ENCODE data around the gene MEF2C. TPM values are rescaled to one million over a fixed set of nuclear protein-coding genes. Genes with fewer than 3 reads are reported as not detected.
"Not testable (repeated sequence)": the region's sequence is repeated elsewhere in the genome, so short reads cannot be mapped to it uniquely, and the experiment has no call there.

MEF2C gene
- polyA plus RNA-seq, 5 donors = 68.8 to 99.9 (median 84.6) TPM

GRCh38 chr5:88805151-88805784 lies 77.7 kb downstream of the MEF2C start:
- DNase-seq = no peak

DNA sequence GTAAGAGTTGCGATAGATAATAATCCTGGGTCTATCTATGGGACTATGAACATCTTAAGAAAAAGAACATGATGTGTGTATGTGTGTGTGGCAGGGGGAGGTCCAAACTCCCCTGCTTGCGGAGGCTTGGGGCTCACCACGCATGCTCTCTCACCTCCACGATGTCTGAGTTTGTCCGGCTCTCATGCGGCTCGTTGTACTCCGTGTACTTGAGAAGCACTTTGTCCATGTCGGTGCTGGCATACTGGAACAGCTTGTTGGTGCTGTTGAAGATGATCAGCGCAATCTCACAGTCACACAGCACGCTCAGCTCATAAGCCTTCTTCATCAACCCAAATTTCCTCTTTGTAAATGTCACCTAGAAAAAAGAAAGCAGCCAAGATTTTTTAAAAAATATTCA lies 78.5 kb downstream of the MEF2C start:
- no peak for DNase-seq

DNA sequence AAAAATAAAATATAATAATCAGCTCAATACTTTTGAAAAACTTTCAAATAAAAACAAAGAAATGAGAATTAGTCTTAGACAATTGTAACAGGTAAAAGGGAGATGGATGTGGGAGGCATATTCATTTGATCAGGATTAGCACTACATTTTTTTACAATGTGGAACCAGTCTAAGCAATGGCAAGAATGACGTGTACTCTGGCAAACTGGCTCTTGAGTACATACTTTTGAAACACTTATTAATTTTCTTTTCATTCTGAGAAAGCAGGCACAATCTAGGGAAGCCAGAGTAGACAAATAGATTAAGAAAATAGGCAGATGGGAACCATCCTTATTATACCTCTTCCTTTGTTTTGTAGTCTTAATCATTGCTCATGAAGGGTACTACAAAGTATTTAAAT lies 79.7 kb downstream of the MEF2C start:
- no peak for DNase-seq

- DNase-seq = no peak
Observed at GRCh38 chr5:88799938-88800535, 82.9 kb downstream of the MEF2C start.

DNA sequence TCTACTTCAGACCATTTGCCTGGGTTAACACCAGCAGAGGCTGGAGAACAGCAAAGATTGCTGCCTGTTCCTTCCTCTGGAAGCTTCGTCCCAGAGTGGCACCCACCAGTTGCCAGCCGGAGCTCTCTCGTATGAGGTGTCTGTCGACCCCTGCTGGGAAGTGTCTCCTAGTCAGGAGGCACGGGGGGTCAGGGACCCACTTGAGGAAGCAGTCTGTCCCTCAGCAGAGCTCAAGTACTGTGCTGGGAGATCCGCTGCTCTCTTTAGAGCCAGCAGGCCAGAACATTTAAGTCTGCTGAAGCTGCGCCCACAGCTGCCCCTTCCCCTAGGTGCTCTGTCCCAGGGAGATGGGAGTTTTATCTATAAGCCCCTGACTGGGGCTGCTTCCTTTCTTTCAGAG lies 84.1 kb downstream of the MEF2C start:
- not testable (repeated sequence) for DNase-seq

GRCh38 chr5:88793797-88794196 lies 89.2 kb downstream of the MEF2C start:
- DNase-seq = not testable (repeated sequence)

DNA sequence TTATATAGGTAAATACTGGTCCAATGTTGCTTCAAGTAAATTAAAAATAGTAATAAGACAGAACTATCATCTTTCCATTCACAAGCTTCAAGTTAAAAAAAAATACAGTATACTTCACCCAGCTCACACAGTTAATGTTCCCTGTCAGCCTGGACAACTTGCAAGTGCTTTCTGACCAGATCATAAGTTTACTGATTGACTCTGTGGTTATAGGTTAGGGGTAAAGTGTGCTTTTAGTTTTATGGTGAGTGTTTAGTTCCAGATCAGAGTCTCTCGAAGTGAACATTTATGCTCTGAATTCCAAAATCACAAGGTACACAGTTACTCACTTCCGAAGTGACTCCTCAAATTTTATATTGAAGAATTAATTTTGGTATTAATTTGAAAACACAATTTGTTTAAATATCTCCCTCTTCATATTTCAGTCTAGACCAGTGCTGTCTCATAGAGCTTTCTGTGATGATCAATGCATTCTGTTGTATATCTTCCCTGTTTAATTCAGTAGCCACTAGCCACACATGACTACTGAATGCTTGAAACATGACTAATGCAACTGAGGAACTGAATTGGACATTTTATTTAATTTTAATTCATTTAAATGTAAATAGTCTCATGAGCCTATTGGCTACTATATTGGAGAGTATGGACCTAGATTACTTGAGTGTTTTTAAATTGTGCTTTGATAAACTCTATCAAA lies 90.7 kb downstream of the MEF2C start:
- no peak for DNase-seq

- DNase-seq = no peak
Observed at GRCh38 chr5:88787856-88788255, 95.1 kb downstream of the MEF2C start.

DNA sequence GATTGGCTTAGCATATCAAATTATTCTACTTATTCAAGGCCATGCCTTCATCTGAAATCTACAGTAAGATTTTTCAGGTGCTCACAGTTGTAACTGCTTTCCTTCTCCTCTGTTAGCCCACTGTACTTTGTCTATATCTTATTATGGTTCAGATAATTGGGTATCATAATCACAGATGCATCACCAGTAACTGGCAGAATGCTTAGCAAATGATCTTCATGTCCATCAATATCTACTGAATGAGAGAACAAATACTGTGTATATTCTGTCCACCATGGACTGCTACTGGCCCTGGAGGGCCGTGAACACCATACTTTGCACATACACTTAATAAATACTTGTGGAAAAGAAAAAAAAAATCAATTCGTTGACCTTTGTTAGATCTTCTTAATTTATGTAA lies 96.2 kb downstream of the MEF2C start:
- DNase-seq = no peak

- DNase-seq = peak; percentile 78 to 83
Observed at GRCh38 chr5:88785746-88786565, 97.0 kb downstream of the MEF2C start.

- no peak for DNase-seq
Observed at GRCh38 chr5:88782571-88782970, 100.4 kb downstream of the MEF2C start.

DNA sequence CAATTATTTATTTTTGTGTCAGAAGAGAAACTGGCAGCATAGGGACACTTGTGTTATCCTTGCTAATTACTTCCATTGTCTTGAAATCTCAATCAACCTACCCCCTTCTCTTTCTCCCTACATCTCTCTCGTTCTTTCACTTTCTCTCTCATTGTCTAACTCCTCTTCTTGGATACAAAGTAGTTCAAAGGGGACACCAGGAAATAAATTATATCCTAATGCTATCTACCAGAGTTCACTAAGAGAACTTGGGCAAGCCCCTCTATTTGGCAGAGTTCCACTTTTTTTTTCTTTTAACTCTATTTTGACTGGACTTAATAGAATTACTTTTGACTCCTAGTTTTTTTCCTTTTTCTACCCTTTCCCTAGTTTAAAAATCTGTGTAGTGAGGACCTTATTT lies 102.2 kb downstream of the MEF2C start:
- DNase-seq = no peak

GRCh38 chr5:88778736-88779135 lies 104.2 kb downstream of the MEF2C start:
- no peak for DNase-seq

- no peak for DNase-seq
Observed at GRCh38 chr5:88776692-88777091, 106.3 kb downstream of the MEF2C start.

DNA sequence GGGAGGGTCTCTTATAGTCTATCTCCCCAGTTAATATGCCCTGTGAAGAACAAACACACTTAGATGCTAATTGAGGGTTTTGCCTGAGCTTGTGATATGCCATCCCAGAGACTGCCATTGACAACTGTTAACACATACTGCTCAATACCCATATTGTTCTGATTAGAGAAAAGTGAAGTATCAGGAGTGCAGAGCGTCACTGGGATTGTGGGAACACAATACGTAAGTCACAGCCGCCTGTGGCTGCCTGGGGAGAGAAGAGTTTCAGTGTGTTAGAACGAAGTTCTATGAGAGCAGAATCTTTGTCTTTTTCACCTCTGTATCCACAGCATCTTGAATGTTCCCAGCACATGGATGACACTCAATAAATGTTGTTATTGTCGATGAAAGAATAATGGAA lies 110.2 kb downstream of the MEF2C start:
- DNase-seq = no peak

- no peak for DNase-seq
Observed at GRCh38 chr5:88772047-88772446, 110.9 kb downstream of the MEF2C start.

GRCh38 chr5:88770276-88771257 lies 112.4 kb downstream of the MEF2C start:
- no peak for DNase-seq

DNA sequence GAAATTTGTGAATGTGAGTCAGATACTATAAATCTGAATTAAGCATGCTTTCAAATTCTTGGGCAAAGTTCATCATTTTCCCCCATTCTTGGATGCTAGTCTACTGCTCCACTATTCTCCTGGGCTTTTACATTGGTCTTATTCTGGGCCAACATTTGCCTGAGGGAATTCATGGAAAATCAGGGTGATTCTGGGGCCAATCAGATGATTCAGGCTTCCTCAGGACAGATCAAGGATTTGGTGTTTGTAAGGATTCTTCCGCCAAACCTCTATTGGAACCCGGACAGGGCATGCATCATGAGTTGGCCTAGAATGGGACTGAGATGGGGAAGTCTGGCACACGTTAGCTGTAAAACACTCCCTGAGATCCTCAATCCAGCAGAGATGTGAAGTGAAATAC lies 113.8 kb downstream of the MEF2C start:
- DNase-seq = no peak

DNA sequence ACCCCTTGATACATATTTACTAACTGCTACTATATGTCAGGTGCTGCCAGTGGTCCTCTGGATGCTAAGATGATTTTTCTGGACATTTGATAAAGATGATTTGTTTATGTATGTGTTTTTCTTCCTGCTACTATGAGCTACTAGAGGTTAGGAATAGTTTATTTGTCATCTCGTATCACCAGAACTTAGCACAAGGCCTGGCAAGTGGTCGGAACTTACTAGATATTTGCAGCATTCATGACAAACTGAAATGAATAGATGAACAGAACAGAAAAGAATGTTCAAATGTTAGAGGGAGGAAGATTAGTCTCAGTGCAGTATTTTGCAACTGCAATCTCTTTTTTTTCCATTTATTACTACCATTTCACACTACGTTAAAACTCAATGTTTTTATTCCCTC lies 114.6 kb downstream of the MEF2C start:
- DNase-seq = no peak

GRCh38 chr5:88765798-88766197 lies 117.2 kb downstream of the MEF2C start:
- DNase-seq = no peak

DNA sequence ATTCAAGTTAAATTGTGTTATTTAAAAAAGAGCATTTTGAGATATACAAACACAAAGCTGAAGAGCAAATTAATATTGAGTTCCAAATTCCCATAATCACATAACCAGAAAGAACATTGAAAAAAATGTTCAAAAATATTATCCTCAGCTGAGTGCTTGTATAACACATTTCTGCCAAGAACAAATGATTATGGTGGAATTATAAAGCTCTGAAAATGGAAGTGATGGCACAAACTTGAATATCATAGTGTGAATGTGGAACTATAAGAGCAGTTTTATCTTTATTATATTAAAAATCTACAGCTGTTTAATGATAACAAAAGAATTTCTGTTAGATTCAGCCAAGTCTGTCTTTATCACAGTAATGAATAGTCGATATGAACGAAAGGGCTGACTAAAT lies 117.8 kb downstream of the MEF2C start:
- DNase-seq = no peak
